T-helper 1 cell treated with Interleukin-12 subunit alpha and Interleukin-12 subunit beta and Interleukin-4 antibody, amounts not matched to agents 30 ng/mL and 1 ng/mL, for 36 hours (primary cell): ENCODE results near the gene SMARCE1. TPM values are rescaled to one million over a fixed set of nuclear protein-coding genes. Genes with fewer than 3 reads are reported as not detected.
"Not testable (repeated sequence)": the region's sequence is repeated elsewhere in the genome, so short reads cannot be mapped to it uniquely, and the experiment has no call there.

Experiments
- intact Hi-C: fragments of 100-400 bp; cut with micrococcal nuclease; formaldehyde crosslinking; loops from one replicate; pipeline ENCODE4 v1.15.1; 2024
- total RNA-seq: library from RNA; stranded (reverse); gene quantifications from 2 replicates; pipeline ENCODE4 v1.2.3, GENCODE V29; 2022

Gene SMARCE1
- total RNA-seq, 1 donor from 2014 or later = 96.3 TPM

DNA sequence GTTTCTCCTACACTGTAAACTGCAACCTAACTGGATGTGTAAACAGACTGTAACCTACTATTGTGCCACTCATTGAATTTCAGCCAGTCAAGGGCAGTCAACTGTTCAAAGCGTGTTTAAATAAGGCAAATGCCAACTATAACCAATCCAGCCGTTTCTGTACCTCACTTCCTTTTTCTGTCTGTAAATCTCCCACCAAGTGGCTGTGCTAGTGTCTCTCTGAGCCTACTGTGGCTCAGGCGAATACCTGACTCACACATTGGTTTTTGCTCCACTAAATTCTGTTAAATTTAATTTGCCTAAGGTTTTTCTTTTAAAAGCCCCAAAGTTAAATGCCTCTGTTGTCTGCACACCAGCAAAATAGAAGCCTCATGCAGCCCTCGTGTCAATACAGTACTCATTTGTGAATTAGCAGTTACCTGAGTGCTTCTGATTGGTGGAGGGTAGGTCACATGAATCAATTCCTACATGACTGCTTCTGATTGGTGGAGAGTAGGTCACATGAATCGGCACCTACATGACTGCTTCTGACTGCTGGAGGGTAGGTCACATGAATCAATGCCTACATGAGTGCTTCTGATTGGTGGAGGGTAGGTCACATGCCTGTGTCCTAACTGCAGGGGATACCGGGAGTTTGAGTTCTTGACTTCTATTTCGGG, 51.2 kb downstream of the SMARCE1 start:
- intact Hi-C loops = loop anchor here (1.0 kb wide), 1 partner anchor 9 kb away; no protein-coding TSS in a partner anchor

- intact Hi-C loops = no loop called here
Measured at GRCh38 chr17:40590742-40591141, 56.9 kb downstream of the SMARCE1 start.

- intact Hi-C loops = no loop called here
Measured at GRCh38 chr17:40588552-40588951, 59.1 kb downstream of the SMARCE1 start.

DNA sequence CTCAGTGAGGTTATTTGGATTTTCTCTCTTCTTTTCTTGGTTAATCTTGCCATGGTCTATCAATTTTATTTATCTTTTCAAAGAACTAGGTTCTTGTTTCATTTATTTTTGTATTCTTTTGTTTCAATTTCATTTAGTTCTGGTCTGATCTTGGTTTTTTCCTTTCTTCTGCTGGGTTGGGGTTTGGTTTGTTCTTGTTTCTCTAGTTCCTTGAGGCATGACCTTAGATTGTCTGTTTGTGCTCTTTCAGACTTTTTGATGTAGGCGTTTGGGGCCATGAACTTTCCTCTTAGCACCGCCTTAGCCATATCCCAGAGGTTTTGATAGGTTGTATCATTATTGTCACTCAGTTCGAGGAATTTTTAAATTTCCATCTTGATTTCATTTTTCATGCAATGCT, 61.4 kb downstream of the SMARCE1 start:
- intact Hi-C loops = not testable (repeated sequence)

DNA sequence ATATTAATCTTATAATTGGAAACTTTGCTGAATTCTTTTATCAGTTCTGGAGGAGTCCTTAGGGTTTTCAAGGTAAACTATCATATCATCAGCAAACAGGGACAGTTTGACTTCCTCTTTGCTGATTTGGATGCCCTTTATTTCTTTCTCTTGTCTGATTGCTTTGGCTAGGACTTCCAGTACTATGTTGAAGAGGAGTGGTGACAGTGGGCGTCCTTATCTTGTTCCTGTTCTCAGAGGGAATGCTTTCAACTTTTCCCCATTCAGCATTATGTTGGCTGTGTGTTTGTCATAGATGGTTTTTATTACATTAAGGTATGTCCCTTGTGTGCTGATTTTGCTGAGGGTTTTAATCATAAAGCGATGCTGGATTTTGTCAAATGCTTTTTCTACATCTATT, 62.7 kb downstream of the SMARCE1 start:
- intact Hi-C loops = not testable (repeated sequence)

- intact Hi-C loops = loop anchor here (1.0 kb wide), 3 partner anchors 16 to 33 kb away; no protein-coding TSS in a partner anchor
Measured at GRCh38 chr17:40582328-40582901, 65.2 kb downstream of the SMARCE1 start.

- intact Hi-C loops = no loop called here
Measured at GRCh38 chr17:40580140-40580539, 67.5 kb downstream of the SMARCE1 start.

- intact Hi-C loops = no loop called here
Measured at GRCh38 chr17:40579471-40579870, 68.1 kb downstream of the SMARCE1 start.

- intact Hi-C loops = loop anchor here (1.0 to 2.0 kb wide), 4 partner anchors 11 to 43 kb away; no protein-coding TSS in a partner anchor
Measured at GRCh38 chr17:40577611-40578065, 70.0 kb downstream of the SMARCE1 start.

DNA sequence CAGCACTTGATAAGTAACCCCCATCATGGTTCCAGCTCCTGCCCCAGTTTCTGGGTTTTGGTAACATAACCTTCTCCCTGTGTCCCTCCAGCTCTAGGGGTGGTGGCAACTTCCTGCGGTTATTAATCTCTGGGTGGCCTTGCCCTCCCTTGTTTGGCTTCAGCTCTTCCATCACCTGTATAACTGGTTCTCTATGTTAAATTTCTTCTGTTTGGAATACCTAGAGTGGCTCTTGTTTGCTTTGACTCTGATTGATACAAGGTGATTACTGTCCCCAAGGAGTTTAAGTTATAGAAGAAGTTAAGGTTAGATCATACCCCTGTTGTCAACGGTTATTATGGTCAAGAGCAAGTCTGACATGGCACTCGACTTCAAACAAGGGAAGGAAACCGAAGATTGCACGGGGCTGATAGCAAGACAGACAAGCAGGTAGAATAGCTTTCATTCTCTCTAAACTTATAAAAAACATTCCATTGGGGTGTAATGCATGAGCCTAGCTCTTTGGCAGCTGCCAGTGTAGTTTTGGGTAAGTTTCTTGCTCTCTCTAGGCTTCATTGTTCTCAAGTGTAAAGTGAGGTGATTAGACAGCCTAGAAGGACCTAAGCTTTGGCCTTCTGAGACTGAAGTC, 71.4 kb downstream of the SMARCE1 start:
- intact Hi-C loops = loop anchor here (2.0 kb wide), 1 partner anchor 13 kb away; no protein-coding TSS in a partner anchor

Other genes starting within 250 kb of the SMARCE1 start
- 269 and 270 TPM in 2 replicates for gene TOP2A, start 229.9 kb downstream of the SMARCE1 start, total RNA-seq
- gene IGFBP4, start 204.4 kb downstream of the SMARCE1 start, total RNA-seq = 75.5 and 77.8 TPM in 2 replicates
- gene TNS4, start 146.2 kb downstream of the SMARCE1 start, total RNA-seq = 14.2 and 15.7 TPM in 2 replicates
- gene CCR7, start 82.3 kb downstream of the SMARCE1 start, total RNA-seq = 169 and 171 TPM in 2 replicates
- gene KRT222, start 17.4 kb upstream of the SMARCE1 start, total RNA-seq = not detected in 2 replicates
- not detected in 2 replicates for gene KRT24, start 55.9 kb upstream of the SMARCE1 start, total RNA-seq
- not detected in 2 replicates for gene KRT25, start 107.5 kb upstream of the SMARCE1 start, total RNA-seq
- not detected in 2 replicates for gene KRT26, start 124.4 kb upstream of the SMARCE1 start, total RNA-seq
- gene KRT27, start 134.7 kb upstream of the SMARCE1 start, total RNA-seq = not detected in 2 replicates
- gene KRT28, start 152.1 kb upstream of the SMARCE1 start, total RNA-seq = not detected in 2 replicates
- 21.0 and 25.6 TPM in 2 replicates for gene KRT10, start 174.8 kb upstream of the SMARCE1 start, total RNA-seq
- not detected in 2 replicates for gene KRT12, start 219.4 kb upstream of the SMARCE1 start, total RNA-seq
- not detected in 2 replicates for gene KRT20, start 237.4 kb upstream of the SMARCE1 start, total RNA-seq